ENCODE results near the gene FBN1.

DNA sequence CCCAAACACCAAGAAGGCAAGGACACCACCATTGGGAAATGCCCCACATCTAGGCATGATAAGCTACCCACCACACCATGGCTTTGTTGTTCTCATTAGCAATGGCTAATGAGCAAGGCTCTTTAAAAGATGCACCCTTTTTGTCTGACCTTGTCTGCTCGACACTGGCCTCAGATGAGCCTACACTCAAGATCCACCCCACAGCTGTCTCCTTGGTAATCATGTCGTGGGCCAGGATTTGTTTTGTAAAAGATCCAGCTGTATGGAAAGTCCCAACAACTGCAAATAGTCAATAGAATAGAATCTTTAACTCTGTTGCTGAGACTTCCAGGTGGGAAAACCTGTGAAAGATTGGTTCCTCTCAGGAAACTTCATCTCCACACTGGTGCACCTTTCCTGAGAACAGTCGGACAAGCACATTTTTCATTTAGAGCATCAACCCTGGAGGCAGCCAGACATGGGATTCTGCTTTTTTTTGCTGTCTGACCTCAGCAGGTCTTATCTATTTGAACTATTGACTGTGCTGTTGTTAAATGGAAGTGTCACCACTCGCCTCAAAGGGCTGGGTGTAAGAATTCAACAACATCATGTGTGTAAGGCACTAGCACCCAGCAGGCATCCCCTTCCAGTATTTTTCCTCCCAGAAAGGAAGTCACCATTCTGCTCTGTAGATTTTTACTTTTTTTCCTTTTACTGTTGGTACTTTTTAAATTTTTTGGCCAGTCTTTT is 278.8 kb downstream of the FBN1 start:
- TF ChIP-seq, protein P1, sequence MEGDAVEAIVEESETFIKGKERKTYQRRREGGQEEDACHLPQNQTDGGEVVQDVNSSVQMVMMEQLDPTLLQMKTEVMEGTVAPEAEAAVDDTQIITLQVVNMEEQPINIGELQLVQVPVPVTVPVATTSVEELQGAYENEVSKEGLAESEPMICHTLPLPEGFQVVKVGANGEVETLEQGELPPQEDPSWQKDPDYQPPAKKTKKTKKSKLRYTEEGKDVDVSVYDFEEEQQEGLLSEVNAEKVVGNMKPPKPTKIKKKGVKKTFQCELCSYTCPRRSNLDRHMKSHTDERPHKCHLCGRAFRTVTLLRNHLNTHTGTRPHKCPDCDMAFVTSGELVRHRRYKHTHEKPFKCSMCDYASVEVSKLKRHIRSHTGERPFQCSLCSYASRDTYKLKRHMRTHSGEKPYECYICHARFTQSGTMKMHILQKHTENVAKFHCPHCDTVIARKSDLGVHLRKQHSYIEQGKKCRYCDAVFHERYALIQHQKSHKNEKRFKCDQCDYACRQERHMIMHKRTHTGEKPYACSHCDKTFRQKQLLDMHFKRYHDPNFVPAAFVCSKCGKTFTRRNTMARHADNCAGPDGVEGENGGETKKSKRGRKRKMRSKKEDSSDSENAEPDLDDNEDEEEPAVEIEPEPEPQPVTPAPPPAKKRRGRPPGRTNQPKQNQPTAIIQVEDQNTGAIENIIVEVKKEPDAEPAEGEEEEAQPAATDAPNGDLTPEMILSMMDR (IDR thresholded peaks at IDR 0.05), result no peak
- no peak for TF ChIP-seq POLR2A (IDR thresholded peaks at IDR 0.05)
- no peak for TF ChIP-seq POLR2AphosphoS5 (IDR thresholded peaks at IDR 0.05; ENCODE audit: insufficient read depth in 1 of 2, low read depth in 1 of 2)

Data from vagina (tissue), 2 donors.